Endothelial cell of hepatic sinusoid (primary cell): ENCODE results near the gene YTHDF2.
"Not testable (repeated sequence)": the region's sequence is repeated elsewhere in the genome, so short reads cannot be mapped to it uniquely, and the experiment has no call there.

Experiments
- in situ Hi-C: cut with HindIII; loops from 2 replicates; pipeline ENCODE4 v1.10.0; 2017; ENCODE audit warnings: low sequenced_read_pairs

The YTHDF2 gene

DNA sequence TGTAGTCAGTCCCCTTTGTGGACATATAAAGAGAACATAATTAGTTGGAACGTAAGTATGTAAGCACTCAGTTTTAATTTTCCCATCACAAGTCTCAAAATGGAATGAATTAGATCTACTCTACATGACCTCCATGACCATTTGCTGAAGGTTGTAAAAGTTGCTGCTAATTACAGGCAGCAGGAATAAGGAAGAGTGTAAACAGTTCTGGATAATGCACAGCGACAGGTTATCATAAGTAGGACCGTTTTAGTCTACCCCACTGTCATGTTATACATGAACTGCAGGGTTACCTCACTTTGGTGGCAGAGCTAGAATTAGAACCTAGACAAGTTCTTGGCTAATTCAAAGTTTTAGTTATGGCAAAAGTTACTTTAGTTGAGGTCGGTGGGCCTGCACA is 21.7 kb downstream of the YTHDF2 start:
- in situ Hi-C loops: no loop called here

DNA sequence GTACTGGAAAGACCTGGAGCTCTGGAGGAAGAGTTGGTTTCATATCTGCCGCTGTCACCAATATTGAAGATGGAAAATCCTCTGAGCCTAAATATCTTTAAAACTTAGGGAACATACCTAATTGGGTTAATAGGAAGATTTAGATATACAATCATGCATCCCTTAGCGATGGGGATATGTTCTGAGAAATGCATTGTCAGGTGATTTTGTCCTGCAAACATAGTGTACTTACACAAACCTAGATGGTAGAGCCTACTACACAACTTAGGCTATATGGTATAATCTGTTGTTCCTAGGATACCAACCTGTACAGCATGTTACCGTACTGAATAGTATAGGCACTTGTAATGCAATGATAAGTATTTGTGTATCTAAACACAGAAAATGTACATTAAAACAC is 22.5 kb downstream of the YTHDF2 start:
- in situ Hi-C loops: no loop called here

DNA sequence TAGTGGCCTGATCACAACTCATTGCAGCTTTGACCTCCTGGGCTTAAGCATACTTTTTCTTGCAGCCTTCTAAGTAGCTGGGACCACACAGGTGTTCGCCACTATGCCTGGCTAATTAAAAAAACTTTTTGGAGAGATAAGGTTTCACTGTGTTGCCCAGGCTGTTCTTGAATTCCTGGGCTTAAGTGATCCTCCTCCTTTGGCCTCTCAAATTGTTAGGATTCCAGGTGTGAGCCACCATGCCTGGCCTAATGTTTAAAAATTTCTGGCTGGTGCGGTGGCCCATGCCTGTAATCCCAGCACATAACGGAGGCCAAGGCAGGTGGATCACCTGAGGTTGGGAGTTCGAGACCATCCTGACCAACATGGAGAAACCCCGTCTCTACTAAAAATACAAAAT is 24.4 kb downstream of the YTHDF2 start:
- in situ Hi-C loops: no loop called here

DNA sequence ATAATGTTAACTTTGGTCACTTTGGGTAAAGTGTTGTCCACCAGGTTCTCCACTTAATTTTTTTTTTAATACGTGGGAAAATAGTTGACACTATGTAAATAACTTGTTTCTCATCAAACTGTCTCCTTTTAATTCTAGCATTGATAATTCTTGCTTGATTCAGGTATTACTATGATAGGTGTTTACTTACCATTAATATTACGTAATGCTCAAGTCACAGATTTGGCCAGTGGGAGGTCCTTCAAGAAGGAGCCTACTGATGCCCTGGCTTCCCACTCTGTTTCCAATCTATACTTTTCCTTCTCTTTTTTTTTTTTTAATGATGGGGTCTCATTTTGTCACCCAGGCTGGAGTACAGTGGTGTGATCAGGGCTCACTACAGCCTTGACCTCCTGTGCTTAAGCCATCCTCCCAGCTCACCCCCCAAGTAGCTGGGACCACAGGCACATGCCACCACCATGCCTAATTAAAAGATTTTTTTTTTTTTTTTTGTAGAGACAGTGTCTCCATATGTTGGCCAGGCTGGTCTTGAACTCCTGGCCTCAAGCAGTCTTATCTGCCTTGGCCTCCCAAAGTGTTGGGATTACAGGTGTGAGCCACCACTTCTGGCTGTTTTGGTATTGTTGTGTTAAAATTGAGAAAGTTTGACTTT is 29.9 kb downstream of the YTHDF2 start:
- in situ Hi-C loops: no loop called here

DNA sequence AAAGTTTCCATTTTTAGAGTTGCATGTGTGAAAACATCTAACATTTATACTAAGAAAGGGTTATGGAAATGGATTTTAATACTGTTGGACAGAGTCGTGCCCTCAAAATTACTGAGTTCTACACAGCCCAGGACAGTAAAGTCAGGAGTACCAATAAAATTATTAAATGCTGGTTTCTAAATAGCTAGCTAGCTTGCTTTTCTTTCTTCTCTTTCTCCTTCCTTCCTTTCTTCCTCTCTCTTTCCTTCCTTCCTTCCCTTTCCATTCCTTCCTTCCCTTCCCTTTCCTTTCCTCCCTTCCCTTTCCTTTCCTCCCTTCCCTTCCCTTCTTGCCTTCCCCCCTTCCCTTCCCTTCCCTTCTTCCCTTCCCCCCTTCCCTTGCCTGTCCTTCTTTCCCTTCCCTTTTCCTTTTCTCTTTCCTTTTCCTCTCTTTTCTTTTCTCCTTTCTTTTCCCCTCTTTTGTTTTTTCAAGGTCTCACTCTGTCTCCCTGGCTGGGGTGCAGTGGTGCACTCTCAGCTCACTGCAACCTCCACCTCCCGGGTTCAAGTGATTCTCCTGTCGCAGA is 33.9 kb downstream of the YTHDF2 start:
- in situ Hi-C loops: no loop called here

DNA sequence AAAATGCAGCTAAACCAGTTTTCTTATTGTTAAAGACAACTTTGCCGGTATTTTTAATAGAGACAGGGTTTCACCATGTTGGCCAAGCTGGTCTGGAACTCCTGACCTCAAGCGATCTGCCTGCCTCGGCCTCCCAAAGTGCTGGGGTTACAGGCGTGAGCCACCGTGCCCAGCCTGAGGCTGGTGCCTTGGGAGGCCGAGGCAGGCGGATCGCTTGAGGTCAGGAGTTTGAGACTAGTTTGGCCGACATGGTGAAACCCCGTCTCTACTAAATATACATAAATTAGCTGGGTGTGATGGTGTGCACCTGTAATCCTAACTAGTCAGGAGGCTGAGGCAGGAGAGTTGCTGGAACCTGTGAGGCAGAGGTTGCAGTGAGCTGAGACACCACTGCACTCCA is 35.2 kb downstream of the YTHDF2 start:
- in situ Hi-C loops: not testable (repeated sequence)

DNA sequence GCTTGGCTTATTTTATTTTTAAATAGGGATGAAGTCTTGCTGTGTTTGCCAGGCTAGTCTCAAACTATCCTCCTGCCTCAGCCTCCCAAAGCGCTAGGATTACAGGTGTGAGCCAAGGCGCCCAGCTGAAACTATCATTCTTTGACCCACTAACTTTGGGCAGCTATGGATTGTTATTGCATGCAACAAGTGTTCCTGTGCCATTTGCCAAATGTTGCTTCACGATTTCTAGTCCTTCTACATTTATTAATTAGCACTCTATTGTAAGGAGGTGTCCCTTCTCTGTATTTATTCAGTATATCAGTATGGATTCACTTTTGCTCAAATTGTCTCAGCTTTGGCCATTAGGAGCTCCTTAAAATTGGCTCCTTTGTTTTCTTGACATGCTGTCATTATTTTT is 36.4 kb downstream of the YTHDF2 start:
- in situ Hi-C loops: no loop called here

DNA sequence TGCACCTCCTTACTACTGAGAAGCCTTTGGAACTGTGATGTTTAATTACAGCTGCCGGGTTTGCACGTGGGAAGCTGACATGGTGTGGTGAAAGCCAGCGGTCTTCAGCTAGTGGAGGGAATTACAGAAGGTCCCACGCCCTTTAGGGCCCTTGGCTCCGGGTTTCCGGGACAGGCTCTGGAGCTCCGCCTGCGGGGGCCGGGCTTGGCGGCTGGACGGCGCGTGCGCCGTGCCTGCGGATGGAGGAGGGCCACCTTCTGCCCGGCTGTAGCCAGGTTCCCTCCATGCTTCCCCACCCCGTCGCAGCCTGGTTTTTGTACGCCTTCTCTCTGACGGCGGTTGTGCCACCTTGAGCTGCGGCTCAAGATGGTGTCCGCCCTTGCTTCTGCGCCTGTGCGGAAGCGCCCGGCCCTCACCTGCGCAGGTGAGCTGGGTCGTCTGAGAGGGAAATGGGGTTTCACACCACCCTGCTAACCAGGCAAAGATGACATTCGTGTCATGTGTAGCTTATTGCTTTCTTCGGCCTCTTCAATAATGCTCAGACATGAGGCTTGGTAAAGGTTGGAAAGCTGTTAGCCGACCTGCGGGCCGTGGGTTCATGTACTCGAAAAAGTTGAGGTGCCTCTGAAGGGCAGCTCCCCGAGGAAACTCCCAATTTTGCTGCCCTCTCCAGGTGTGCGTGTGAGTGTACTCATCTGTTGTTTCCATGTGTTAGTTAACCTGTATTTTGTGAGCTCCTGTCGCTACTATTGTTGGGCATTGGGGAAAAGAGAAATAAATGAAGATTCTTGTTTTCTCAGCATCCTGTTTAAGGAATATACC is 38.6 kb downstream of the YTHDF2 start:
- in situ Hi-C loops: no loop called here

DNA sequence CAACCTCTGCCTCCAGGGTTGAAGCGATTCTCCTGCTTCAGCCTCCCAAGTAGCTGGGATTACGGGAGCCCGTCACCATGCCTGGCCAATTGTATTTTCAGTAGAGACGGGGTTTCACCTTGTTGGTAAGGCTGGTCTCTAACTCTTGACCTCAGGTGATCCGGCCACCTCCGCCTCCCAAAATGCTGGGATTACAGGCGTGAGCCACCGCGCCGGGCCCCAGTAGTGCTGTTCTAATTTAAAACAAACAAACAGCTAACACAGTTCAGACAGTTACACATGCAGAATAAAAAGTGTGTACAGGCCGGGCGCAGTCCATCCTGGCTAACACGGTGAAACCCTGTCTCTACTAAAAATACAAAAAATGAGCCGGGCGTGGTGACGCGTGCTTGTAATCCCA is 39.6 kb downstream of the YTHDF2 start:
- in situ Hi-C loops: no loop called here

DNA sequence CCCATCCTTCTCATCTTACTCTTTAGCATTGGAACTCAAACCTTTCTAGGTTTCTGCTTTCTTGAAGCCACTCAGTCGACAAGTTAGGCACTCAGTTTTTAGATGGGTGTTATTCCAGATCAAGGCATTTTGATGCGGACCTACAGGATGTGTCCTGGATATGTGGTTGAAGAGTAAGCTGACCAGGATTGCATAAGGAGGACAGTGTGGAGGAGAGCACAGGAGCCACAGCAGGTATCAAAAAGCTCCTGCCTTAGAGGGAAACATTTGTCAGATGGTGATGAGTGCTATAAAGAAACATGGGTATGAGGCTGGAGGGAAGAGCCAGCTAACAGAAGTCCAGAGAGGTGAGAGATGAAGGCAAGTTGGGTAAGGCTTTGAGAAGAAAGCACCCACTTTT is 41.3 kb downstream of the YTHDF2 start:
- in situ Hi-C loops: no loop called here

DNA sequence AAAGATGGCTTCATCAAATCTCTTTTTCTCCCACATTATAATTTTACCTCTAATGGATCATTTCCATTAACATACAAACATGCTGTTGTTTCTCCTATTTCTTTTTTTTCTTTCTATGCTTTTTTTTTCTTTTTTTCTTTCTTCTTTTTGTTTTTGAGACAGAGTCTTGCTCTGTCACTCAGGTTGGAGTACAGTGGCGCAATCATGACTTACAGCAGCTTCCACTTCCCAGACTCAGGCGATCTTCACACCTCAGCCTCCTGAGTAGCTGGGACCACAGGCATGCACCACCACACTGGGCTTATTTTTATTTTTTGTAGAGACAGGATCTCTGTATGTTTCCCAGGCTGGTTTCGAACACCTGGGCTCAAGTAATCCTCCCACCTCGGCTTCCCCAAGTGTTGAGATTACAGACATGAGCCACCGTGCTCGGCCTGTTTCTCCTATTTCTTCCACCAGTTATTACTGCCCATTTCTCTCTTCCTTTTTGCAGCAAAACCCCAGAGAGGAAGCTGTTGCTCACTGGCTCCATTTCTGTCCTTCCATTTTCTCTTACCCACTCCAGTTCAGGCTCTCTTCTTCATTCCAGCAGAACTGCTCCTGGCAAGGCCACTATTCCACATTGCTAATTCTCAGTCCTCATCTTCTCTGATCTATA is 43.1 kb downstream of the YTHDF2 start:
- in situ Hi-C loops: no loop called here

DNA sequence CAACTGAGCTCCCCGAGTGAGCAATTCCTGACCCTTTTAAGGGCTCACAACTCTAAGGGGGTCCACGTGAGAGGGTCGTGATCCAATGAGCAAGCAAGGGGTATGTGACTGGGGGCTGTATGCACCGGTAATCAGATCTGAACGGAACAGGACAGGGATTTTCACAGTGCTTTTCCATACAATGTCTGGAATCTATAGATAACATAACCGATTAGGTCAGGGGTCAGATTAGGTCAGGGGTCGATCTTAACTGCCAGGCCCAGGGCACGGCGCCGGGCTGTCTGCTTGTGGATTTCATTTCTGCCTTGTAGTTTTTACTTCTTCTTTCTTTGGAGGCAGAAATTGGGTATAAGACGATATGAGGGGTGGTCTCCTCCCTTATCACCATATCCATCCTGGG is 44.6 kb downstream of the YTHDF2 start:
- in situ Hi-C loops: no loop called here

DNA sequence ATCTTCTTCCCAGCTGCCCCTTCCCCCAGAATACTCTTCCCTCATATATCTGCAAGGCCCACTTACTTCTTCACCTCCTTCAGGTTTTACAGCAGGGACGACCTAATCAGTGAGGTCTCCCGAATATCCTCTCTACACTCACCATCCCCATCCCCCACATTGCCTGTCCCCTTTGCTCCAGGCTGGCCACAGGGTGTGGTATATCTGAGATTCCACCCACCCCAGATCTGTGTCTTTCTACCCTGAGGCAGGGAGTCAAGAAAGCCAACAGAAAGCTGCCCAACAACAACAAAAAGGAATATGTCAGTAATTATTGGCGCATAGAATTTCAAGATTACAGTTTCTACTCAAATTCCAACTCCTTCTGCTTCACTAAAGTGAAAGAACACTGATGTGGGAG is 45.3 kb downstream of the YTHDF2 start:
- in situ Hi-C loops: no loop called here

DNA sequence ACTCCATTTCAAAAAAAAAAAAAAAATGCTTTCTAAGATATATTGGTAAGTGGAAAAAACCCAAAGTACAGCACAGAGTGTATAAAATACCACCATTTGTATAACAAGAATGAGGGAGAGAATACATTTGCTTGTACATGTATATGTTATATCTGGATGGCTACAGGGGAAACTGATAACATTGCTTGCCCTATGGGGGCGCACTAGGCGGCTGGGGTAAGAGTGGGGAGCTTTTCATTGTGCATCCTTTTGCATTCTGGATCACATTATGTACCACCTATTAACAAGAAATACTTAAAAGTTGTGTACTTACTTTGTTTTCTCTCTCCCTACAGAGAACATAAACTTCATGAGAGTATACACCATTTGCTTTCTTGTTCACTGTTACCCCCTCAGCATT is 46.6 kb downstream of the YTHDF2 start:
- in situ Hi-C loops: no loop called here

DNA sequence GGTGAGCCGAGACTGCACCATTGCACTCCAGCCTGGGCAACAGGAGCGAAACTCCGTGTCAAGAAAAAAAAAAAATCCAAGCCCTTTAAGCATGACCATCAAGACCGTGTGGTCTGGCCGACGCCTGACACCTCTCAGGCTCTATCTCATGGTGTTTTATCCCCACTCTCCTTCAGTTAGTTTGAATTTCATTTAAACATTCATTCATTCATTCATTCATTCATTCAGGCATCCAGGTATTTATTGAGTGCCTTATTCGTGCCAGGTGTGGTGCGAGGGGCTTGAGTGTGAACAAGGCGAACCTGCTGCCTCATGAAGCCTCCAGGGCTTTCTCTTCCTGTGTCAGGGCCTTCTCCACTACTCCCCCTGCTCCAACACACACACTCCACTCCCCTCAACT is 52.7 kb downstream of the YTHDF2 start:
- in situ Hi-C loops: no loop called here

DNA sequence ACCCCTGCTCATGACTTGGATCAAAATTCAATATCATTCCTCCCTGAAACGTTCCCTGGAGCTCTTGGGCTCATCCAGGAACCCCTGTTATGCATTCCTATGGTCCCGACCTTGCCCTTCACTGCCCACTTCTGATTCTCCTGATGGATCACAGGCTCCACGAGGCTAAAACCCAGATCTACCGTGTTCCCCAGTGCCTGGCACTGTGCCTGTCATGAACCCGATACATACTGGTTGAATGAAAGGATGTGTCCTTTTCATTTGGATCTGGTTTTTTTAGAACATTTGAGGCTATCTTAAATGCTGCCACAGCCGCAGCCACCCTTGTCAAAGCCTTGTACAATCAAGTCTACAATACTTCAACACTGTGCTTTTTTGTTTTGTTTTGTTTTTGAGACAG is 53.1 kb downstream of the YTHDF2 start:
- in situ Hi-C loops: no loop called here

DNA sequence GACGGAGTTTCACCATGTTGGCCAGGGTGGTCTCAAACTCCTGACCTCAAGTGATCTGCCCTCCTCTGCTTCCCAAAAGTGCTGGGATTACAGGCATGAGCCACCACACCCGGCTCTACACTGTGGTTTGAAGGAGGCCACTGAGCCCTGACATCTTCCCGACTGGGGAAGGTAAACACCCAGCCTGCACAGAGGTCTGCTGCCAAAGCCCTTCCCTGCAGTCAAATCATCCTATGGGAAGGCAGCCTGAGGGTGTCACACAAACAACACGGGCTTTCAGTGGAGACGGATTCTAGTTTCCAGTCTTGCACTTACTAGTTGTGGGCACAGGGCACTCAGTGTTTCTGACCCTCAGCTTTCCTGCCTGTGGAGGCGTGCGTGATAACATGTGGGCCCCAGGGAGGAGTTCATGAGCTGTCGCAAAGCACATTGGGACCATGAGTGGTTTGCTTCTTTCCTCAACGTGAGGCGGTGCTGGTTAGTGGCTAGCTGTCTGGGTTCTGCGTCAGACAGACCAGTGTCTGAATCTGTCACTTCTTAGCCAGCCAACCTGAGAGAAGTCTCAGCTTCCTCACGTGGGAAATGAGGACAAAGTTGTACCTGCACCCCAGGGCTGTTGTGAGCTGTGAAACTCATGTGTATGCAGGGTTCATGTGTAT is 53.8 kb downstream of the YTHDF2 start:
- in situ Hi-C loops: no loop called here

DNA sequence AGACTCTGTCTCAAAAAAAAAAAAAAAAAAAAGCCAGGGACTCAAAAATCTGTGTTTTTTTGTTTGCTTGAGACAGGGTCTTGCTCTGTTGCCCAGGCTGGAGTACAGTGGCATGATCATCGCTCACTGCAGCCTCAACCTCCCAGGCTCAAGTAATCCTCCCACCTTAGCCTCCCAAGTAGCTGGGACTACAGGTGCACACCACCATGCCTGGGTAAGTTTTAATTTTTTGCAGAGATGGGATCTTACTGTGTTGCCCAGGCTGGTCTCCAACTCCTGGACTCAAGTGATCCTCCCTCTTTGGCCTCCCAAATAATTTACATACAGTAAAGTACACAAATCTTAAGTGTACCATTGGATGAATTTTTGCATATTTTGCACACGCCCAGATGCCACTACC is 55.2 kb downstream of the YTHDF2 start:
- in situ Hi-C loops: not testable (repeated sequence)

DNA sequence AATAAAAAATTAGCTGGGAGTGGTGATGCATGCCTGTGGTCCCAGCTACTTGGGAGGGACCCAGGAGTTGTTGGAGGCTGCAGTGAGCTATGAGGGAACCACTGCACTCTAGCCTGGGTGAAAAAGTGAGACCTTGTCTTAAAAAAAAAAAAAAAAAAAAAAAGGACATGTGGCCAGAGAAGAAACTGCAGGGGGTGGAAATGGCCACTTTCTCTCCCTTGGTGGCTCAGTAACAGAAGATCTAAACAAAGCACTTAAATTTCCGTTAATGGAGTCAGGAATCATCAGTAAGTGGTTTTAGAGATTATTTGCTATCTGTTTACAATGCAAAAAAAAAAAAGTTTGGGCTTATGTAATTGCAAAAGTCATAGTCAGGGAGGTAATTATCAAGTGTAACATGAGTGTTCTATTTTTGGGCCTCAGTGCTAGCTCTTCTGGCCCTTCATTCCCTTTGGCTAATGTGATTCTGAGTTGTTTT is 55.9 kb downstream of the YTHDF2 start:
- in situ Hi-C loops: no loop called here

DNA sequence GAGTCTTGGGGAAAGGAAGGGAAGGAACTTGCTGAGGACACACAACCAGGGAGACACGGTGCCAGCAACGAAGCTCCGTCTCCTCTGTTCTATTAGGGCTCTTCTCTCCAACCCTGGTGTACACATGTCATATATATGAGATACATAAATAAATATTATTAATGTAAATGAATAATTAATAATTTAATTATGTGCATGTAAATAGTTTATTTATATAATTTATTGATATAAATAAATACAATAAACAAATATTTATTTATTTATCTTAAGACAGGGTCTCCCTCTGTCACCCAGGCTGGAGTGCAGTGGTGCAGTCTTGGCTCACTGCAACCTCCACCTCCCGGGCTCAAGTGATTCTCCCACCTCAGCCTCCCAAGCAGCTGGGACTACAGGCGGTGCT is 57.8 kb downstream of the YTHDF2 start:
- in situ Hi-C loops: not testable (repeated sequence)
